Neural cell (in vitro differentiated cells): Measurements from ENCODE around the gene SLC25A36. TPM values are rescaled to one million over a fixed set of nuclear protein-coding genes. Genes with fewer than 3 reads are reported as not detected.

ENCODE experiments used
- H2AFZ ChIP-seq: fragments of 200-600, 300-800 bp; sonication (generic), shearing (Covaris generic); 2 replicates; pipeline ENCODE4 v1.6.0; 2014; ENCODE audit warnings: low read depth, mild to moderate bottlenecking, antibody characterized with exemption, low read length, moderate library complexity
- H3F3A ChIP-seq: fragments of 200-600 bp; shearing (Covaris generic); 2 replicates; pipeline ENCODE4 v1.6.1; 2016; ENCODE audit warnings: mild to moderate bottlenecking, moderate library complexity, mixed read lengths, antibody characterized with exemption, low read length; ENCODE audit not compliant: insufficient read depth, poor library complexity, severe bottlenecking
- H3K27ac ChIP-seq: fragments of 200-600, 300-800 bp; sonication (generic), shearing (Covaris generic); 2 replicates; pipeline ENCODE4 v1.5.1; 2014; ENCODE audit warnings: mild to moderate bottlenecking, low read length, moderate library complexity
- H3K27me3 ChIP-seq: fragments of 300-800, 200-600 bp; sonication (generic), shearing (Covaris generic); 2 replicates; pipeline ENCODE4 v1.6.0; 2014; ENCODE audit warnings: mild to moderate bottlenecking, low read depth, low read length, moderate library complexity; ENCODE audit not compliant: insufficient read depth
- H3K36me3 ChIP-seq: fragments of 300-800, 200-600 bp; sonication (generic), shearing (Covaris generic); 2 replicates; pipeline ENCODE4 v1.5.1; 2014; ENCODE audit warnings: mild to moderate bottlenecking, antibody characterized with exemption, low read length, moderate library complexity; ENCODE audit not compliant: insufficient read depth
- H3K4me2 ChIP-seq: fragments of 300-800, 200-600 bp; sonication (generic), shearing (Covaris generic); 2 replicates; pipeline ENCODE4 v1.6.0; 2014; ENCODE audit warnings: mild to moderate bottlenecking, low read length
- H3K4me3 ChIP-seq: fragments of 300-800, 200-600 bp; sonication (generic), shearing (Covaris generic); 2 replicates; pipeline ENCODE4 v1.5.1; 2014; ENCODE audit warnings: mild to moderate bottlenecking, low read length, moderate library complexity
- H3K79me2 ChIP-seq: fragments of 200-600 bp; shearing (Covaris generic); replicated peaks from 2 replicates; pipeline ENCODE4 v1.6.0; 2014; ENCODE audit warnings: mild to moderate bottlenecking, low read length, moderate library complexity; ENCODE audit not compliant: insufficient read depth
- H3K9ac ChIP-seq: fragments of 300-800, 200-600 bp; sonication (generic), shearing (Covaris generic); 2 replicates; pipeline ENCODE4 v1.6.1; 2016; ENCODE audit warnings: mild to moderate bottlenecking, low read length, mixed read lengths
- H3K9me2 ChIP-seq: fragments of 200-600 bp; shearing (Covaris generic); 2 replicates; pipeline ENCODE4 v1.6.1; 2016; ENCODE audit warnings: mild to moderate bottlenecking, low read length, mixed read lengths; ENCODE audit not compliant: insufficient read depth
- H3K9me3 ChIP-seq: fragments of 200-600, 300-800 bp; sonication (generic), shearing (Covaris generic); 2 replicates; pipeline ENCODE4 v1.6.1; 2016; ENCODE audit warnings: mild to moderate bottlenecking, mixed run types, low read length, moderate library complexity, mixed read lengths
- H4K20me1 ChIP-seq: fragments of 200-600 bp; shearing (Covaris generic); 2 replicates; pipeline ENCODE4 v1.6.1; 2016; ENCODE audit warnings: mild to moderate bottlenecking, mixed run types; ENCODE audit not compliant: insufficient read depth
- EP300 ChIP-seq: fragments of 450-650 bp; conservative IDR thresholded peaks from 2 replicates; pipeline ENCODE4 v1.6.1; 2014; ENCODE audit warnings: antibody characterized with exemption, mild to moderate bottlenecking, moderate library complexity; ENCODE audit not compliant: poor library complexity, severe bottlenecking
- EZH2 ChIP-seq: fragments of 200-600, 300-800 bp; shearing (Covaris generic), sonication (generic); IDR thresholded peaks from 2 replicates; pipeline ENCODE4 v1.6.1; 2014; ENCODE audit warnings: antibody characterized with exemption, low read length, borderline replicate concordance, mild to moderate bottlenecking; ENCODE audit not compliant: insufficient read depth, poor library complexity, severe bottlenecking
- MXI1 ChIP-seq: fragments of 450-650 bp; conservative IDR thresholded peaks from 2 replicates; pipeline ENCODE4 v1.6.1; 2014; ENCODE audit warnings: antibody characterized with exemption, mild to moderate bottlenecking; ENCODE audit not compliant: poor library complexity, severe bottlenecking
- POLR2AphosphoS5 ChIP-seq: IDR thresholded peaks from 2 replicates; pipeline ENCODE4 v1.6.1; 2012
- RAD21 ChIP-seq: fragments of 450-650 bp; conservative IDR thresholded peaks from 2 replicates; pipeline ENCODE4 v1.6.1; 2014; ENCODE audit warnings: antibody characterized with exemption, mild to moderate bottlenecking, moderate library complexity
- SMC3 ChIP-seq: fragments of 450-650 bp; conservative IDR thresholded peaks from 2 replicates; pipeline ENCODE4 v1.6.1; 2014; ENCODE audit warnings: antibody characterized with exemption, mild to moderate bottlenecking, moderate library complexity; ENCODE audit not compliant: poor library complexity
- TAF1 ChIP-seq: IDR thresholded peaks from 2 replicates; pipeline ENCODE4 v1.6.1; 2012; ENCODE audit warnings: low read depth
- polyA plus RNA-seq: library from polyadenylated mRNA; depleted of rRNA; stranded (reverse); fragments of >200 nt; gene quantifications from 2 replicates; pipeline ENCODE4 v1.2.3, GENCODE V29; 2014
- TF ChIP-seq, protein P1 (sequence below): fragments of 450-650 bp; IDR thresholded peaks from 2 replicates; pipeline ENCODE4 v1.5.1; 2014; ENCODE audit warnings: antibody characterized with exemption, mild to moderate bottlenecking, moderate library complexity; ENCODE audit not compliant: poor library complexity, severe bottlenecking
- TF ChIP-seq, protein P2 (sequence below): IDR thresholded peaks from 2 replicates; pipeline ENCODE4 v1.6.1; 2012; ENCODE audit warnings: borderline replicate concordance

Gene SLC25A36
- polyA plus RNA-seq, 1 donor from 2014 or later: 227 TPM

DNA sequence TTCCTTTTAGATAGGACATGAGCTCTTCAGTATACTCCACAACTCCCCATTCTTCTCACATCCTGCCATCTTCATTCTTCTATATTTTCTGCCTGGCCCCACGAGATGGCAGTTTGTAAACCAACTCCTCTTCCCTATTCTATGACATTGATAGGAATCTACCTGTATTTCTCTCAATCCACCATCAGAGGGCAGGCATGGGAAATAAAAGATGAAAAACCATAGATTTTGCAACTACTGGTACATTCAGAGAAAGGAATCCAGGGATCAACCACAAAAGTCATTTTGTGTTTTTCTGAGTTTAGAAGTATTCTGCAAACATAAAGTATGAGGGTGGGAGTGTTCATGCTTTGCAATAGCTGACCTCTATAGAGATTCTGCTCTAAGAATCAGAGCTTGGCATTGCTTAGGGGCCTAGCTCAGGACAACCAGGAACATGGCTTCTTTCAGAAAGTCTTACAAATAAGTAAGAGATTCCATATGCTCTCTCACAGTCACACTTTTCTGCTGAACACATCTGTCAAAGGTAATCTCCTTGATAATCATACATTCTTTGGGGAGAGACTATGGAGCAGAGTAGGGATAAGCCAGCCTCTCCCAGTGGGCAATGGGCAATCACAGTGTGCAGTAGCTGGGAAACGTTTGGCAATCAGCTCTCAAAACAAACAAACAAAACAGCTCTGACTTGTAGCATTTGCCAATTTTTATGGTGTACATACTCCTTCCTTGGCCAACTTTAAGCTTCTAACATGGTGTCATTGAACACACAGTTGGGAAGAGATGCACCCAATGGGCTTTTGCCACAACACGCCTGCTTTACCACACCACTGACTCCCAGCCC lies 43.1 kb upstream of the SLC25A36 start:
- Histone ChIP-seq H3K36me3 (no peaks in the 10 kb centered on the region), H3K27ac (no peak overlapping the region), H3K4me3 (no peak overlapping the region), H3K4me2 (no peak overlapping the region), H3K9ac (no peak overlapping the region), H2AFZ (no peak overlapping the region), H3K9me2 (no peaks in the 10 kb centered on the region), H3F3A (no peaks in the 10 kb centered on the region), H3K79me2 (no peaks in the 10 kb centered on the region), H3K27me3 (no peaks in the 10 kb centered on the region), H4K20me1 (no peaks in the 10 kb centered on the region), H3K9me3 (no peaks in the 10 kb centered on the region)
- peak; percentile 78 for TF ChIP-seq SMC3
- TF ChIP-seq, protein P1, sequence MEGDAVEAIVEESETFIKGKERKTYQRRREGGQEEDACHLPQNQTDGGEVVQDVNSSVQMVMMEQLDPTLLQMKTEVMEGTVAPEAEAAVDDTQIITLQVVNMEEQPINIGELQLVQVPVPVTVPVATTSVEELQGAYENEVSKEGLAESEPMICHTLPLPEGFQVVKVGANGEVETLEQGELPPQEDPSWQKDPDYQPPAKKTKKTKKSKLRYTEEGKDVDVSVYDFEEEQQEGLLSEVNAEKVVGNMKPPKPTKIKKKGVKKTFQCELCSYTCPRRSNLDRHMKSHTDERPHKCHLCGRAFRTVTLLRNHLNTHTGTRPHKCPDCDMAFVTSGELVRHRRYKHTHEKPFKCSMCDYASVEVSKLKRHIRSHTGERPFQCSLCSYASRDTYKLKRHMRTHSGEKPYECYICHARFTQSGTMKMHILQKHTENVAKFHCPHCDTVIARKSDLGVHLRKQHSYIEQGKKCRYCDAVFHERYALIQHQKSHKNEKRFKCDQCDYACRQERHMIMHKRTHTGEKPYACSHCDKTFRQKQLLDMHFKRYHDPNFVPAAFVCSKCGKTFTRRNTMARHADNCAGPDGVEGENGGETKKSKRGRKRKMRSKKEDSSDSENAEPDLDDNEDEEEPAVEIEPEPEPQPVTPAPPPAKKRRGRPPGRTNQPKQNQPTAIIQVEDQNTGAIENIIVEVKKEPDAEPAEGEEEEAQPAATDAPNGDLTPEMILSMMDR: peak; percentile 81
- TF ChIP-seq EZH2: no peak
- no peak for TF ChIP-seq TAF1
- TF ChIP-seq, protein P2, sequence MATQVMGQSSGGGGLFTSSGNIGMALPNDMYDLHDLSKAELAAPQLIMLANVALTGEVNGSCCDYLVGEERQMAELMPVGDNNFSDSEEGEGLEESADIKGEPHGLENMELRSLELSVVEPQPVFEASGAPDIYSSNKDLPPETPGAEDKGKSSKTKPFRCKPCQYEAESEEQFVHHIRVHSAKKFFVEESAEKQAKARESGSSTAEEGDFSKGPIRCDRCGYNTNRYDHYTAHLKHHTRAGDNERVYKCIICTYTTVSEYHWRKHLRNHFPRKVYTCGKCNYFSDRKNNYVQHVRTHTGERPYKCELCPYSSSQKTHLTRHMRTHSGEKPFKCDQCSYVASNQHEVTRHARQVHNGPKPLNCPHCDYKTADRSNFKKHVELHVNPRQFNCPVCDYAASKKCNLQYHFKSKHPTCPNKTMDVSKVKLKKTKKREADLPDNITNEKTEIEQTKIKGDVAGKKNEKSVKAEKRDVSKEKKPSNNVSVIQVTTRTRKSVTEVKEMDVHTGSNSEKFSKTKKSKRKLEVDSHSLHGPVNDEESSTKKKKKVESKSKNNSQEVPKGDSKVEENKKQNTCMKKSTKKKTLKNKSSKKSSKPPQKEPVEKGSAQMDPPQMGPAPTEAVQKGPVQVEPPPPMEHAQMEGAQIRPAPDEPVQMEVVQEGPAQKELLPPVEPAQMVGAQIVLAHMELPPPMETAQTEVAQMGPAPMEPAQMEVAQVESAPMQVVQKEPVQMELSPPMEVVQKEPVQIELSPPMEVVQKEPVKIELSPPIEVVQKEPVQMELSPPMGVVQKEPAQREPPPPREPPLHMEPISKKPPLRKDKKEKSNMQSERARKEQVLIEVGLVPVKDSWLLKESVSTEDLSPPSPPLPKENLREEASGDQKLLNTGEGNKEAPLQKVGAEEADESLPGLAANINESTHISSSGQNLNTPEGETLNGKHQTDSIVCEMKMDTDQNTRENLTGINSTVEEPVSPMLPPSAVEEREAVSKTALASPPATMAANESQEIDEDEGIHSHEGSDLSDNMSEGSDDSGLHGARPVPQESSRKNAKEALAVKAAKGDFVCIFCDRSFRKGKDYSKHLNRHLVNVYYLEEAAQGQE: no peak
- TF ChIP-seq RAD21: peak; percentile 76
- no peak for TF ChIP-seq POLR2AphosphoS5
- no peak for TF ChIP-seq EP300
- peak; percentile 15 for TF ChIP-seq MXI1

- no peaks in the 10 kb centered on the region for H4K20me1 ChIP-seq
- H3K27me3 ChIP-seq: no peaks in the 10 kb centered on the region
- H3K79me2 ChIP-seq: no peaks in the 10 kb centered on the region
- no peak overlapping the region for H2AFZ ChIP-seq
- no peaks in the 10 kb centered on the region for H3F3A ChIP-seq
- H3K9me3 ChIP-seq: no peaks in the 10 kb centered on the region
- TF ChIP-seq EZH2 (no peak), TAF1 (no peak), POLR2AphosphoS5 (no peak), EP300 (no peak), MXI1 (no peak), RAD21 (no peak), SMC3 (no peak)
- TF ChIP-seq, protein P2: no peak
- TF ChIP-seq, protein P1: no peak
- no peak overlapping the region for H3K27ac ChIP-seq
- no peaks in the 10 kb centered on the region for H3K9me2 ChIP-seq
- no peak overlapping the region for H3K4me2 ChIP-seq
- H3K36me3 ChIP-seq: no peaks in the 10 kb centered on the region
- no peak overlapping the region for H3K4me3 ChIP-seq
- no peak overlapping the region for H3K9ac ChIP-seq
Observed at GRCh38 chr3:140899363-140899762, 42.3 kb upstream of the SLC25A36 start.
